Stimulated activated CD8-positive, alpha-beta memory T cell treated with anti-CD3 and anti-CD28 coated beads, Interleukin-12 subunit alpha, Interleukin-12 subunit beta, amount 100 ng/mL, for 24 hours (primary cell): ENCODE results near the gene IL15RA.
"Not testable (repeated sequence)": the region's sequence is repeated elsewhere in the genome, so short reads cannot be mapped to it uniquely, and the experiment has no call there.

ENCODE experiments used
- DNase-seq: peaks from one replicate; pipeline ENCODE4 v3.0.0-alpha.2; 2020; ENCODE audit errors: extremely low read depth

Gene IL15RA

DNA sequence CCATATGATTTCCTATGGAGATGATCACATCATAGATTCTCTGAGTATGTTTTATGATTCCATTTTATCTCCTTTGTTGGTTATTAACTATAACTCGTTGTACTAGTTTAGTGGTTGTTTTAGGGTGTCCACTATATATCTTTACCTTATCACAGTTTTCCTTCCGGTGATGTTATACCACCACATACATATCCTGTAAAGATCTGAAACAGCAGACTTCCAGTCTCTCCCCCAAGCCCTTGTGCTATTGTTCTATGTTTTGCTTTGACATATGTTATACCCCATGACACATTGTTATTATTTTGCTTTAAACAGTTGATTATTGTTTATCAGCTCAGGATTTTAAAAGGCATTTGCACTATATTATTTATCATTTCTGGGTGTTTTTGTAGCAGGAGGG, 7.3 kb downstream of the IL15RA start:
- no peak for DNase-seq

- DNase-seq, result no peak
Measured at GRCh38 chr10:5968681-5969453, 8.5 kb downstream of the IL15RA start.

GRCh38 chr10:5968037-5968680, 9.2 kb downstream of the IL15RA start:
- DNase-seq, result no peak

DNA sequence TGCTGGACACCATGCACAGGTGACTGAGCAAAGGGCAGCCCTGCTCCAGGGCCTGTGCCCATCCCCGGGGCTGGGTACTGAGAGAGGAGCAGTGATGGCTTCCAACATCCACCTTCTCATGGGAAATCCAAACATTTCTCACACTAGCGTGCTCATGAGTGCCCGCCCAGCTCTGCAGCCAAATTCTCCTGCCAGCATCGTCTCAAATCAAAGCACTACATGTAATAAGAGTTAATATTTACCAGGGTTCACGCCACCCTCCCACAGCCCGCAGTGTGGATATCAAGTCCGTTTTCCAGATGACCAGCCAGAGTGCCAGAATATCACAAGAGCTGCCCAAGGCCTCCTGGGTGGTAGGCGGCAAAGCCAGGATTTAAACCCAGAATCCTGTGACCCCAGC, 12.1 kb downstream of the IL15RA start:
- no peak for DNase-seq

DNA sequence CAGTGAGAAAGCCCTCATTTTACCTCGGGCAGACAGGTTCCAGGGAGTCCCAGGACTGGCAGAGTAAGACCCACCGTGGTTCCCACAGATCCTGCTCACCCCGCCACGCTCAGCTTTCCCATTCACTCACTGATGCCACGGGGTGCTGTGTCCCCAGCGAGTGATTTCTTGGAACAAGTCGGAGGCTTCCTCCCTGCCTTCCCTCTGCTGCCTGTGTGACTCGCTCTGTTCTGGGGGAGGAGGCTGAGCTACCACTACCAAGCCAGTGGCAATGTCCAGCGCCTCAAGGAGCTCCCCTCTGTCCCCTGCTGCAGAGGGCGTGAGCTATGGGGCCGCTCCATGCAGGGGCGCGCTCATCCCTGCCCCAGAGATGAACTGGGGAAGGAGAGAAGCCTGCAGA, 12.6 kb downstream of the IL15RA start:
- DNase-seq, result no peak

DNA sequence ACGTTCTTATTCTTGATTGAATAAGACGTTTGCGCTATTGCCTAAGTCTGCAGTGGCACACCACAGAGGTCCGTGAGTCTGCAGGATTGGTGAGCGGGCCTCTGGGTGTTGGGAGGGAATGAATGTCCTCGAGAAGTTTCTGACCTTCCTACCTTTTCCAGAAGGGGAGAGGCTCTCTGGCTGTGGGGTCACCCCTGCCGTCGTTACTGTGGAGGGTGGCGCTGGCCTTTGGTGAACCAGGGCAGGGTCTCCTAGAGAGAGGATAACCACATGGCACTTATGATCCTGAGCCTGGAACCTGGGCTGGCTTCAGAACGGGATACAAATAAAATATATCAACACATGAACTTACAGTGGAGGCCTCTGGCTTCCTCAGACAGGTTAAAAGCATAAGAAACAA, 13.8 kb downstream of the IL15RA start:
- DNase-seq, result no peak

DNA sequence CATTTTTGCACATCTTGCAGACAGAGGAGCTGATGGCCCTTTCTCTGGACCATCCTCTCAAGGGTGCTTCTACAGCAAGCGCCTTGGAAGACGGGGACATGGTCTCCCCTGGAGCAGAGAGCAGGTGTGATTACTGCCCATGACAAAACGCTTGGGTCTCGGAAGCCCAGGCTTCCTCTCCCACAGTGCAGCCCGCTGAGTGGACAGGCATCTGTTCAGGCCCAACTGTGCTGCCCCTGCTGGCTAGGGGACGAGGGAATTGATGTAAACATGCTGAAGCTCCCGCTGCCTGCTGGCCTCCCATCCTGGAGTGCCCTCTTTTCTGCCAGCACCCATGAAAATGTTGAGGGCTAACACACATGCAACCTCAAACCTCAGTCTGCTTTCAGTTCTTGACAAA, 14.3 kb downstream of the IL15RA start:
- DNase-seq, result no peak

DNA sequence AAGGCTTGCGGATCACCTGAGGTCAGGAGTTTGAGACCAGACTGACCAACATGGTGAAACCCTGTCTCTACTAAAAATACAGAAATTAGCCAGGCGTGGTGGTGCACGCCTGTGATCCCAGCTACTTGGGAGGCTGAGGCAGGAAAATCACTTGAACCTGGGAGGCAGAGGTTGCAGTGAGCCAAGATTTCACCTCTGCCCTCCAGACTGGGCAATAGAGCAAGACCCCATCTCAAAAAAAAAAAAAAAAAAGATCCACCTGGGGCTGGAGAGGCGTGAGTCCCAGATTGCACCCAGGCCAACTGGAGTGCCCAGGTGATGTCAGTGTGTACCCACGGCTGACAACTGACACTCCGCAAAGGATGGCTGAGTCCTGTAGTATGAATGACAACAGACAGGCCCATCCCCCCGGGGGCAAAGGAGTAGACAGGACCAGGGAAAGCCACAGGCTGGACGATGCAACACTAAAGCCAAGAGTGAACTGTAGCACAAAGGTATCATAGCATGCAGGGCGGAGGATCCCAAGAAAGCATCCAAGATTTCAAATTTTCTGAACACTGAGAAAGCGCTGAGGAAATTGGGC, 14.9 kb downstream of the IL15RA start:
- not testable (repeated sequence) for DNase-seq

- no peak for DNase-seq
Measured at GRCh38 chr10:5961405-5962100, 15.8 kb downstream of the IL15RA start.

GRCh38 chr10:5960973-5961275, 16.4 kb downstream of the IL15RA start:
- not testable (repeated sequence) for DNase-seq

DNA sequence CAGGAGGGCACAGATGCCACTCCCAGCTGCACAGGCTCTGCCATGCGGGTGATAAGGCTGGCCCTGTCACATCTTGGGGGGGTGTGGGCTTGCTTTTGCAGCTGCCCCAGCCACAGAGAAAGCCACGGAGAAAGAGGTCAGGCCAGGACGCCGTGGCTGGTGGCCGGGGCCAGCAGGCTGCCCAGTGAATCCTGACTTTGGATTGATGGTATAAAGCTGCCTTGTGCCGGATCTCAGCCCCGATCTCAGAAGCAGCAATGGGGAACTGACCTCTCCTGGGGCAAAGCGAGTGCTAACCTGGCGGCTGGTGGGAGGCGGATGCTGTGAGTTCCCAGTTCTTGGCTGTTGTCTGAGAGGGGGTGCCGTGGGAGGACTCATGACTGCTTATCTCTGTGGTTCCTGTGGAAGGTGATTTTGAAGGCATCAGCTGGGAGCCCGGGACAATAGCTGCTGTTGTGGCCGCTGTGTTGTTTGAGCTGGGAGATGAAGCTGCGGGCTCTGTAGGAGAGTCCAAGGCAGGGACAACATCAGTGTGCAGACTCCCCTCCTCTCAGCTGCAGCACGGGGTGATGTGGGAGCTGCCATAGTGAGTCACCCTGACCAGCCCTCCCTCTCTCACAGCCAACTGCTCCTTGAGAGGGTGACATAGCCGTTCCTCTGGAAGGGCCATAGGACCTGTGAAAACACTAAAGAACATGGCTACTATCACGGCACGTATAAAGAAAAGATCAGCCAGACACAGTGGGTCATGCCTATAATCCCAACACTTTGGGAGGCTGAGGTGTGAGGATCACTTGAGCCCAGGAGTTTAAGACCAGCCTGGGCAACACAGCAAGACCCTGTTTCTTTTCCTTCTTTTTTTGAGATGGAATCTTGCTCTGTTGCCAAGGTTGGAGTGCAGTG, 17.0 kb downstream of the IL15RA start:
- no peak for DNase-seq

DNA sequence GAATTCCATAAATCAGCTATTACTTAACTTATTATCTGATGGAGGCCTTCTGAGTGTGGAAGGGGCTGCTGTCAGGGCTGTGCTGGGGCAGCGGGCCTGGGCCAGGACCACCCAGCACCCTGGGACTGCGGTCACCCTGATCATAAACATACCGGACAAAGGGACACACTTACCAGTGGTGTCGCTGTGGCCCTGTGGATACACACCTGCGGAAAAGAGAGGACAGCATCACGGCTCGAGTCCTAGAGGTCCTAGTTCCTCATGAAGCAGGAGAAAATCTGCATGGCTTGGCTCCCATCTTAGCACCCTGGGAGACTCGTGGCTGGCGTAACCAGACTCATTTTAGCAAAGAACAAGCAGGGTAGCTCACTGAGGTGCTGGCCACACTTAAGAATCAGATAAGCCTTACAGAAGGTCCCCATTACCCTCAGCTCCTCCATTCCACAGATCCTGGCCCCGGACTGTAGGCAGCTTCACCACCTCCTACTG, 17.7 kb downstream of the IL15RA start:
- DNase-seq, result no peak

DNA sequence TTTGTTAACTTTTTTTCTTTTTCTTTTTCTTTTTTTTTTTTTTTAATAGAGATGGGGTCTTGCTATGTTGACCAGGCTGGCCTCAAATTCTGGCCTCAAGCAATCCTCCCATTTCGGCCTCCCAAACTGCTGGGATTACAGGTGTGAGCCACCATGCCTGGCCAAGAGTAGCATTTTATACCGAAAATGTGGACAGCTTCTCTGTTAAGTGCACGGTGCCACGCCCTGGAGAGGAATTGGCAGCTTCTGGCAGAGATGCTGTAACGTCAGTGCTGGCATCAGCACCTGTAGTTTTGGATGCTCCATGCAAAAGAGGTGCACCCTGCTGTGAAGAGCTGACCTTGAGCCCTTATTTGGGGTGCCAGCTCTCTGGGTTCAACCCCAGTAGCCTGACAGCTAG, 18.2 kb downstream of the IL15RA start:
- DNase-seq, result no peak

DNA sequence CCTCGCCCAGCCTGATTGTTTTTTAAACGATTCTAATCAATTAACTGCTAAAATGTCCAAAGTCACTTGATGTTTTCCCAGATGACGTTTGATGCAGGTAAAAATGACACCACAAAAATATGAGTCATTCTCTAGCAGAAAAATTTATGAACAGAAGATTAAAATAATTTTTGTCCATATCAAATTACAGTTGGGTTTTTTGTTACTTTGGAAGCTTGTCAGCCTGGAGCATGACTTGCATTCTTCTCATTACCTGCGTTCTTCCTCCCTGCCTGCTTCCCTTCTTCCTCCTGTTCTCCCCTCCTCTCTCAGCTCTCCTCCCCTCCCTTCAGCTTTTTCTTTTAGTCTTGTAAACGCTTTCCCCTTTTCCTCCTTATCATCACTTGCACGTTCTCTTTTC, 18.7 kb downstream of the IL15RA start:
- no peak for DNase-seq

- DNase-seq, result no peak
Measured at GRCh38 chr10:5958077-5958476, 19.3 kb downstream of the IL15RA start.

DNA sequence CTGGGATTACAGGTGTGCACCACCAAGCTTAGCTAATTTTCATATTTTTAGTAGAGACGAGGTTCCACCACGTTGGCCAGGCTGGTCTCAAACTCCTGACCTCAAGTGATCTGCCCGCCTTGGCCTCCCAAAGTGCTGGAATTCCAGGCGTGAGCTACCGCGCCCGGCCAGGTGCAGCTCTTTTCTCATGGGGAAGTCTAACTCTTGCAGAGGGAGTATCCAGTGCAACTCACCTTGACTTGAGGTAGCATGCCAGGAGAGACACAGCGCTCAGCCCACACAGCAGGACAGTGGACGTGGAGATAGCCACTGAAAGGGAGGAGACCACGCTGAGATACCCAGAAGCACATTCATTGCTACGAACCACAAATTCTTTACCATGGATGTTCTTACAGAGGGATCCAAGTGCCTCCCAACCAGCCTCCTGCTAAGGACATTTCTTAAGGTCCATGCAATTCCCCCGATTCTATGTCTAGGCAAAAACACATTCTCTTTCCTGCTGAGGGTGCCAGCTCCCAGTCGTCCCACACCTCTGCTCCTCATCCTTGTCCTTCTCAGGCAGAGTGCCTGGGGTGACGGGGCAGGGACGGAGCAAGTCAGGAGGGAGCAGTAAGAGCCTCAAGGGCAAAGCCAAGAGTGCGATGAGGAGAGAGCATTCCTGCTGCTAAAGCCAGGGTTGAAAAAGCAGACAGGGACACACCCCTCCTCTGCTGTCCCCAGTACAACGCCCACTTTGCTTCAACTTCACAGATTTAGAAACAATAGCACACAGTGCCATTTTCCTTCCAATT, 21.0 kb downstream of the IL15RA start:
- no peak for DNase-seq

DNA sequence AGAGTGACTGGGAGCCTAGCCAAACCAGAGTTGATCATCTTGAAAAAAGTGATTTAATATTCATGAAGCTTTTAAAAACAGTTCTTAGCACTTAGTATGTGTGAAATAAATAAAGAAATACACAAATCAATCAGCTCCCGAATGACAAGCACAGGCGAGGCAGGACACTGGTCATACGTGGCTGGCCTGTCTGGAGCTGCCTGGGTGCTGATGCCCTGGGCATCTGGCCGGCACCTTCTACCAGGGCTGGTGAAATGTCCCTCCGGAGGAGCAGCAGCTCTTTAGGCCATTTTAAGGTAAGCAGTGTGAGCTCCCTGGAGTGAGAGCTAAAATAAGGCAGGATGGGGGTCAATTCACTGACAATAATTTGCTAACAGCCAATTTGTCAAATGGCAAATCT, 23.7 kb downstream of the IL15RA start:
- DNase-seq, result no peak

DNA sequence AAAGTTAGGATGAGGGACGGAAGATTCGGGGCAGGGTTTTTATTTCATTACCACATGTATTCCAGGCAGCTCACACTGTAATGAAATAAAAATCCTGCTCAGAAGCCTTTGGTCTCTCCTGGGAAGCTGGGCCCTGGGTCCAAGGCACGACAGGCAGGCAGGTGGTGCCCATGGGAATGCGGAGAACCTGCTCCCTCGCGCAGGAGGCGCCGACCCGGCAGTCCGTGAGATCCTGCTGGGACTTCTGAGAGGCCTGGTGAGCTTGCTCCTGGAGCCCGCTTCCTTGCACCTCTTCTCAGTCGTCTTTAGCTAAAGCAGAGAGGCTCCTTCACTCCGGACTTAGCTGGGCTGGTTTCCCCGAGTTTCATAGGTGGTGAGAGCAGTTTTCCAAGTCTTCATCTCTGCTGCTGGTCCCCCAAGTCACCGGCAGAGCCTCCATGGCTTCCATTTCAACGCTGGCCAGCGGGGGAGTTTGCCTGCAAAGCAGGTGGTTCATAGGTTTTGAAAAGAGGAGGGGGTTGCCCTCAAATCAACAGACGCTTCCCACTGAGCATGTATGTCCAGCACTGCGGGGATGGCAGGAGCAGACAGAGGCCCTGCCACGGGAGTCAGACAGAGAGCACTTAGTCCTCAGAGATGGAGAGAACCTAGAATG, 24.5 kb downstream of the IL15RA start:
- no peak for DNase-seq

DNA sequence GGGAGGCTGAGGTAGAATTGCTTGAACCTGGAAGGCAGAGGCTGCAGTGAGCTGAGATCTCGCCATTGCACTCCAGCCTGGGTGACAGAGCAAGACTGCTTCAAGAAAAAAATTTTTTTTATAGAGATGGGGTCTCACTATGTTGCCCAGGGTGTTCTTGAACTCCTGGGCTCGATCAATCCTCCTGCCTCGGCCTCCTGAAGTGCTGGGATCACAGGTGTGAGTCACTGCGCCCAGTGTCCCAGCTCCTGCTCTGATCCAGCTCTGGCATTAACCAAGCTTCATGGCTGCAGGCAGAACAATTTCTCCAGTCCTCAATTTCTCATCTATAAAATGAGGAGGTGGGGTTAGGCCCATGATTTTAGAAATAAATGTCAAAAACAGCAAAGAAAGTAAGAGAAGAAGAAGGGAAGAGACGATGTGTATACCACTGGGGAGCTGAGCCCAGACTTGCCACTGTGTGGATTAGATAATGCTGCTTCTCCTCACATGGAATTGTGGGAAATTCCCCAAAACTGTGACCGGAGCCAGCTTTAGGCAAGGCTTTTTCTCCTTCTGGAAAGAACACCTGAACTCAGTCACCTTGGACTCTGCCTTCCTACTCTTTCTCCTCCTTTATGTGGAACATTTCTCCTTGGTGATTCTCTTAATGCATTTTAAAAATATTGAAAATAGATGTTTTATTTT, 25.5 kb downstream of the IL15RA start:
- DNase-seq, result no peak
